ENCODE measurements around the gene ATP9B. TPM values are rescaled to one million over a fixed set of nuclear protein-coding genes. Genes with fewer than 3 reads are reported as not detected.

The ATP9B gene
- total and polyA plus RNA-seq, 5 donors: 9.0 to 24.0 (median 21.7) TPM

- Histone ChIP-seq H3K27me3 (ENCODE audit: control insufficient read depth, insufficient read depth) (no peaks in the 10 kb centered on the region), H3K4me1 (ENCODE audit: control insufficient read depth, insufficient read depth, low read length) (no peaks in the 10 kb centered on the region), H3K27ac (ENCODE audit: low read length) (no peak overlapping the region), H3K9me3 (ENCODE audit: control insufficient read depth, low read length) (no peaks in the 10 kb centered on the region), H3K4me3 (ENCODE audit: low read length) (no peak overlapping the region)
- DNase-seq (peak in 2 of 3 donors; percentile 37 to 54), ATAC-seq (peak; percentile 31 to 65)
- intact Hi-C loops (cut with DNase I): no loop called here
- 87% methylated on average over 19 of the region's 19 CpGs for WGBS
These were observed 148.9 kb downstream of the ATP9B start for GRCh38 chr18:79217979-79218604.

- no peaks in the 10 kb centered on the region for H3K27me3 ChIP-seq (ENCODE audit: control insufficient read depth, insufficient read depth)
- H3K4me3 ChIP-seq (ENCODE audit: low read length): no peak overlapping the region
- H3K9me3 ChIP-seq (ENCODE audit: control insufficient read depth, low read length): no peaks in the 10 kb centered on the region
- H3K27ac ChIP-seq (ENCODE audit: low read length): no peak overlapping the region
- H3K4me1 ChIP-seq (ENCODE audit: control insufficient read depth, insufficient read depth, low read length): no peaks in the 10 kb centered on the region
- ATAC-seq: peak; percentile 57 to 79
- WGBS: 78% methylated on average over 10 of the region's 10 CpGs
- intact Hi-C loops (cut with DNase I): no loop called here
- no peak for DNase-seq
These were observed 149.5 kb downstream of the ATP9B start for GRCh38 chr18:79218605-79219190.

- intact Hi-C loops (cut with DNase I): no loop called here
- 89% methylated on average over 5 of the region's 5 CpGs for WGBS
- Histone ChIP-seq H3K27ac (ENCODE audit: low read length) (no peak overlapping the region), H3K4me1 (ENCODE audit: control insufficient read depth, insufficient read depth, low read length) (no peaks in the 10 kb centered on the region), H3K4me3 (ENCODE audit: low read length) (no peak overlapping the region), H3K27me3 (ENCODE audit: control insufficient read depth, insufficient read depth) (no peaks in the 10 kb centered on the region), H3K9me3 (ENCODE audit: control insufficient read depth, low read length) (no peaks in the 10 kb centered on the region)
- ATAC-seq (no peak), DNase-seq (no peak)
These were observed 151.9 kb downstream of the ATP9B start for GRCh38 chr18:79221136-79221535.

GRCh38 chr18:79222790-79223189, 153.6 kb downstream of the ATP9B start:
- H3K4me1 ChIP-seq (ENCODE audit: control insufficient read depth, insufficient read depth, low read length): no peaks in the 10 kb centered on the region
- no peaks in the 10 kb centered on the region for H3K27me3 ChIP-seq (ENCODE audit: control insufficient read depth, insufficient read depth)
- H3K27ac ChIP-seq (ENCODE audit: low read length): no peak overlapping the region
- WGBS: 67% methylated on average over 1 of the region's 1 CpG
- H3K4me3 ChIP-seq (ENCODE audit: low read length): no peak overlapping the region
- H3K9me3 ChIP-seq (ENCODE audit: control insufficient read depth, low read length): no peaks in the 10 kb centered on the region
- ATAC-seq: no peak
- DNase-seq: no peak
- intact Hi-C loops (cut with DNase I): no loop called here

- Histone ChIP-seq H3K27me3 (ENCODE audit: control insufficient read depth, insufficient read depth) (no peaks in the 10 kb centered on the region), H3K4me1 (ENCODE audit: control insufficient read depth, insufficient read depth, low read length) (no peaks in the 10 kb centered on the region), H3K4me3 (ENCODE audit: low read length) (no peak overlapping the region), H3K9me3 (ENCODE audit: control insufficient read depth, low read length) (no peaks in the 10 kb centered on the region), H3K27ac (ENCODE audit: low read length) (no peak overlapping the region)
- no peak for DNase-seq
- ATAC-seq: no peak
- intact Hi-C loops (cut with DNase I): no loop called here
- WGBS: 94% methylated on average over 1 of the region's 1 CpG
These were observed 154.2 kb downstream of the ATP9B start for GRCh38 chr18:79223431-79223830.

GRCh38 chr18:79224381-79224780, 155.2 kb downstream of the ATP9B start:
- intact Hi-C loops (cut with DNase I): no loop called here
- no peak overlapping the region for H3K27ac ChIP-seq (ENCODE audit: low read length)
- no peak overlapping the region for H3K4me3 ChIP-seq (ENCODE audit: low read length)
- ATAC-seq (no peak), DNase-seq (no peak)
- no peaks in the 10 kb centered on the region for H3K27me3 ChIP-seq (ENCODE audit: control insufficient read depth, insufficient read depth)
- H3K4me1 ChIP-seq (ENCODE audit: control insufficient read depth, insufficient read depth, low read length): no peaks in the 10 kb centered on the region
- 92% methylated on average over 3 of the region's 3 CpGs for WGBS
- H3K9me3 ChIP-seq (ENCODE audit: control insufficient read depth, low read length): no peaks in the 10 kb centered on the region

- H3K4me1 ChIP-seq (ENCODE audit: control insufficient read depth, insufficient read depth, low read length): no peaks in the 10 kb centered on the region
- no peak overlapping the region for H3K4me3 ChIP-seq (ENCODE audit: low read length)
- DNase-seq (no peak), ATAC-seq (peak; percentile 47 to 63)
- no peaks in the 10 kb centered on the region for H3K27me3 ChIP-seq (ENCODE audit: control insufficient read depth, insufficient read depth)
- H3K27ac ChIP-seq (ENCODE audit: low read length): no peak overlapping the region
- WGBS: 34% methylated on average over 3 of the region's 3 CpGs
- intact Hi-C loops (cut with DNase I): no loop called here
- no peaks in the 10 kb centered on the region for H3K9me3 ChIP-seq (ENCODE audit: control insufficient read depth, low read length)
These were observed 158.4 kb downstream of the ATP9B start for GRCh38 chr18:79227621-79228020.

- DNase-seq: no peak
- WGBS: 97% methylated on average over 6 of the region's 6 CpGs
- no peaks in the 10 kb centered on the region for H3K9me3 ChIP-seq (ENCODE audit: control insufficient read depth, low read length)
- H3K4me3 ChIP-seq (ENCODE audit: low read length): no peak overlapping the region
- H3K27me3 ChIP-seq (ENCODE audit: control insufficient read depth, insufficient read depth): no peaks in the 10 kb centered on the region
- no peak overlapping the region for H3K27ac ChIP-seq (ENCODE audit: low read length)
- intact Hi-C loops (cut with DNase I): no loop called here
- ATAC-seq: no peak
- no peaks in the 10 kb centered on the region for H3K4me1 ChIP-seq (ENCODE audit: control insufficient read depth, insufficient read depth, low read length)
These were observed 160.2 kb downstream of the ATP9B start for GRCh38 chr18:79229431-79229830.

GRCh38 chr18:79234438-79234837, 165.2 kb downstream of the ATP9B start:
- no peak for ATAC-seq
- no peak overlapping the region for H3K4me3 ChIP-seq (ENCODE audit: low read length)
- no peak for DNase-seq
- no peaks in the 10 kb centered on the region for H3K9me3 ChIP-seq (ENCODE audit: control insufficient read depth, low read length)
- 96% methylated on average over 14 of the region's 14 CpGs for WGBS
- no peak overlapping the region for H3K27ac ChIP-seq (ENCODE audit: low read length)
- intact Hi-C loops (cut with DNase I): no loop called here
- no peaks in the 10 kb centered on the region for H3K27me3 ChIP-seq (ENCODE audit: control insufficient read depth, insufficient read depth)
- H3K4me1 ChIP-seq (ENCODE audit: control insufficient read depth, insufficient read depth, low read length): no peaks in the 10 kb centered on the region

GRCh38 chr18:79239631-79240030, 170.4 kb downstream of the ATP9B start:
- ATAC-seq (no peak), DNase-seq (no peak)
- Histone ChIP-seq H3K4me1 (ENCODE audit: control insufficient read depth, insufficient read depth, low read length) (no peaks in the 10 kb centered on the region), H3K9me3 (ENCODE audit: control insufficient read depth, low read length) (no peaks in the 10 kb centered on the region), H3K27ac (ENCODE audit: low read length) (no peak overlapping the region), H3K27me3 (ENCODE audit: control insufficient read depth, insufficient read depth) (no peaks in the 10 kb centered on the region), H3K4me3 (ENCODE audit: low read length) (no peak overlapping the region)
- intact Hi-C loops (cut with DNase I): no loop called here
- WGBS: 95% methylated on average over 12 of the region's 12 CpGs

- ATAC-seq (no peak), DNase-seq (peak in 1 of 3 donors; percentile 58)
- WGBS: 89% methylated on average over 8 of the region's 8 CpGs
- intact Hi-C loops (cut with DNase I): no loop called here
- H3K9me3 ChIP-seq (ENCODE audit: control insufficient read depth, low read length): no peaks in the 10 kb centered on the region
- H3K4me1 ChIP-seq (ENCODE audit: control insufficient read depth, insufficient read depth, low read length): no peaks in the 10 kb centered on the region
- H3K27ac ChIP-seq (ENCODE audit: low read length): no peak overlapping the region
- no peaks in the 10 kb centered on the region for H3K27me3 ChIP-seq (ENCODE audit: control insufficient read depth, insufficient read depth)
- H3K4me3 ChIP-seq (ENCODE audit: low read length): no peak overlapping the region
These were observed 172.6 kb downstream of the ATP9B start for GRCh38 chr18:79241755-79242154.

- Histone ChIP-seq H3K27me3 (ENCODE audit: control insufficient read depth, insufficient read depth) (no peaks in the 10 kb centered on the region), H3K4me1 (ENCODE audit: control insufficient read depth, insufficient read depth, low read length) (no peaks in the 10 kb centered on the region), H3K9me3 (ENCODE audit: control insufficient read depth, low read length) (no peaks in the 10 kb centered on the region), H3K27ac (ENCODE audit: low read length) (no peak overlapping the region), H3K4me3 (ENCODE audit: low read length) (no peak overlapping the region)
- 74% methylated on average over 5 of the region's 5 CpGs for WGBS
- DNase-seq (no peak), ATAC-seq (no peak)
- intact Hi-C loops (cut with DNase I): no loop called here
These were observed 173.1 kb downstream of the ATP9B start for GRCh38 chr18:79242246-79242645.
